Activated T-helper 17 cell treated with anti-CD3 and anti-CD28 coated beads, Interleukin-2, amount 50 U/mL, for 72 hours (primary cell): ENCODE data around the gene MAP2. TPM values are rescaled to one million over a fixed set of nuclear protein-coding genes. Genes with fewer than 3 reads are reported as not detected.
"Not testable (repeated sequence)": the region's sequence is repeated elsewhere in the genome, so short reads cannot be mapped to it uniquely, and the experiment has no call there.

Source experiments
- ATAC-seq: fragments of 150-1000 bp; cut with Tn5 transposase; replicated peaks from 2 replicates; pipeline ENCODE4 v1.10.0; 2021; ENCODE audit warnings: mild to moderate bottlenecking, moderate library complexity
- H3K27ac Mint-ChIP-seq: one replicate; pipeline ENCODE4 v1.8.0; 2022; ENCODE audit warnings: mixed read lengths
- H3K27me3 Mint-ChIP-seq: one replicate; pipeline ENCODE4 v1.8.0; 2022; ENCODE audit warnings: mixed read lengths
- H3K36me3 Mint-ChIP-seq: one replicate; pipeline ENCODE4 v1.8.0; 2022; ENCODE audit warnings: low read depth, mild to moderate bottlenecking, mixed read lengths
- H3K4me1 Mint-ChIP-seq: one replicate; pipeline ENCODE4 v1.8.0; 2022; ENCODE audit warnings: mixed read lengths
- H3K4me3 Mint-ChIP-seq: one replicate; pipeline ENCODE4 v1.8.0; 2022; ENCODE audit warnings: mild to moderate bottlenecking, mixed read lengths
- H3K9me3 Mint-ChIP-seq: one replicate; pipeline ENCODE4 v1.8.0; 2022; ENCODE audit warnings: mixed read lengths
- total RNA-seq, 2 donors: library from RNA; stranded (reverse); gene quantifications; one replicate each; pipeline ENCODE4 v1.2.3, GENCODE V29; 2022

MAP2 gene
- total RNA-seq, 2 donors from 2014 or later = 0.24 to 0.26 TPM

DNA sequence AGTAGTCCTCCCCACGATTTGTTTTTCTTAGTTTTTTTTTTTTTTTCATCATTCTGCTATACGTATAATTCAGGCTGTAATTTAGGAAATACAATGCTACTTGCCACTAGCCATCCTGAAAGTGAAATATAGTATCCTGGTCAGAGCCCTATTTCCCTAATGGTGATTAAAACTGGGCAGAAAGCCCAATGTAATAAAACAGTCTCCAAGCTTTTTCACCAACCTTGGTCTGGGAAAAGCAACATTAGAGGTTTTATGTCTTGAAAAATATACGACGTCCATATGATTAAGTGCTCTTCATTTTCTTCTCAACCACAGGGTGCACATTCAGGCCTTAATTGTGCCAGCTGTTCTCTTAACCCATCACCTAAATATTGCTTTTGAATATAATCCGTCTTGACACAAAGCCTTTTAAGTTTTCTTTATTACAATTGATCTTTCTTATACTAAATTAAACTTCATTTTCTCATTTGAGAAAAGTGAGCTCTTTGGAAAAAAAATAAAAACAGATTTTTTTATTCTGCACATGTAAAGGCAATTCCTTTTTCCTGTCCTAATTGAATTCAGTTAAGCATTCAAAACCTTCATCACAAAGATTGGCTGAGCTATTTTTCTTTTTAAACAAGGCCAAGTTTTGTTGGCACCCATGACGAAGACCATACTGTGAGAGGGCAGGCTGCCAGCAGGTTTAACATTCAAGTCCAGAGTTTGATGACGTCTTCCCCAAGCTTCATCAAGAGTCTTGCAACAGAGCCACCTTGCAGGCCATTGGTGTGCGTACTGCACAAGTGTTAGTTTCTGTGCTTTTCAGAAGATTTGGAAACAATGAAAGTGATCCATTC lies 52.7 kb downstream of the MAP2 start:
- no peaks in the 10 kb centered on the region for H3K4me1 Mint-ChIP-seq
- no peaks in the 10 kb centered on the region for H3K9me3 Mint-ChIP-seq
- H3K27me3 Mint-ChIP-seq = no peaks in the 10 kb centered on the region
- ATAC-seq = no peak
- H3K36me3 Mint-ChIP-seq = no peaks in the 10 kb centered on the region
- H3K27ac Mint-ChIP-seq = no peak overlapping the region
- H3K4me3 Mint-ChIP-seq = no peak overlapping the region

DNA sequence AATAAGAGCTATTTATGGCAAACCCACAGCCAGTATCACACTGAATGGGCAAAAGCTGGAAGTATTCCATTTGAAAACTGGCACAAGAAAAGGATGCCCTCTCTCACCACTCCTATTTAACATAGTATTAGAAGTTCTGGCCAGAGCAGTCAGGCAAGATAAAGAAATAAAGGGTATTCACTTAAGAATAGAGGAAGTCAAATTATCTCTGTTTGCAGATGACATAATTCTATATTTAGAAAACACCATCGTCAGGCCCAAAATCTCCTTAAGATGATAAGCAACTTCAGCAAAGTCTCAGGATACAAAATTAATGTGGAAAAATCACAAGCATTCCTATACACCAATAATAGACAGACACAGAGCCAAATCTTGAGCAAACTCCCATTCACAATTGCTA lies 68.4 kb downstream of the MAP2 start:
- not testable (repeated sequence) for H3K27me3 Mint-ChIP-seq, ATAC-seq, H3K27ac Mint-ChIP-seq, H3K36me3 Mint-ChIP-seq, H3K4me1 Mint-ChIP-seq, H3K4me3 Mint-ChIP-seq
- H3K9me3 Mint-ChIP-seq = peaks cover 15% of the 10 kb centered on the region

DNA sequence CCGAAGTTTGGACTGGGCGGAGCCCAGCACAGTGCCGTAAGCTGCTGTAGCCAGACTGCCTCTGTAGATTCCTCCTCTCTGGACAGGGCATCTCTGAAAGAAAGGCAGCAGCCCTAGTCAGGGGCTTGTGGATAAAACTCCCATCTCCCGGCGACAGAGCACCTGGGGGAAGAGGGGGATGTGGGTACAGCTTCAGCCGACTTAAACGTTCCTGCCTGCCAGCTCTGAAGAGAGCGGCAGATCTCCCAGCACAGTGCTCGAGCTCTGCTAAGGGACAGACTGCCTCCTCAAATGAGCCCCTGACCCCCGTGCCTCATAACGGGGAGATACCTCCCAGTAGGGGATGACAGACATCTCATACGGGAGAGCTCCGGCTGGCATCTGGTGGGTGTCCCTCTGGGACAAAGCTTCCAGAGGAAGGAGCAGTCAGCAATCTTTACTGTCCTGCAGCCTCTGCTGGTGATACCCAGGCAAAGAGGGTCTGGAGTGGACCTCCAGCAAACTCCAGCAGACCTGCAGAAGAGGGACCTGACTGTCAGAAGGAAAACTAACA lies 71.3 kb downstream of the MAP2 start:
- not testable (repeated sequence) for H3K4me3 Mint-ChIP-seq, H3K36me3 Mint-ChIP-seq, ATAC-seq, H3K27ac Mint-ChIP-seq, H3K4me1 Mint-ChIP-seq, H3K27me3 Mint-ChIP-seq
- H3K9me3 Mint-ChIP-seq = peaks cover 15% of the 10 kb centered on the region

DNA sequence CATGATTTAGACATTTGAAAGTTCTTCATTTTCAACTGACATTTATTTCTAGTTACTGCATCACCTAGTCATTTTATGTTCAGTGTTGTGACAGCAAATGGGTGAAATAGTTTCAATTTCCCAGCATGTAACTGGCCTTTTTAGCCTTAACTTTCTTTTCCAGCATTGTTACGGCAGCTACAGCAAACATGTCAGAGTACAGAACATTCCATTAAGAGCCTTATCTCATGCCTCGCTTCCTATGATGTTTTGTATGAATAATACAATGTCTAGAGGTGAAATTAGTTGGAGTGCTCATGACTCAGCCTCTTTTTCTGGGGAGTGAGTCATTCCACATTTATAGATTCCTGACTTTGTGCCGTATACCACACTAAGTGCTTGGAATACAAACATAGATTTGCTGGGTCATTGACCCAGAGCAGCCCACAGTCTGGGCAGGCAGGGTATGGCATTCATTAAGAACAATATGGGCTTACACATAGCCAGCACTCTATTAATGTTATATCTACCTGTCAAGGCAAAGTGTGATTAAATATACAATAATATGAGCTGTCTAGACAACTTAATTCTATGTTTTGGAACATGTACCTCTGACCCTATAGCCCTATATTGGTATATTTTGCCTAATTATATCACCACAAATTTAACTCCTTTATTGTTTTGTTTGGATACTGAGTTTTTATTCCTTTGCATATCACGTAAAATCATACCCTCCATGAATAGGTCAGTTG lies 72.2 kb downstream of the MAP2 start:
- Mint-ChIP-seq H3K4me3 (no peak overlapping the region), H3K36me3 (no peaks in the 10 kb centered on the region), H3K27ac (no peak overlapping the region), H3K9me3 (peaks cover 10% of the 10 kb centered on the region), H3K4me1 (no peaks in the 10 kb centered on the region), H3K27me3 (no peaks in the 10 kb centered on the region)
- ATAC-seq = no peak

DNA sequence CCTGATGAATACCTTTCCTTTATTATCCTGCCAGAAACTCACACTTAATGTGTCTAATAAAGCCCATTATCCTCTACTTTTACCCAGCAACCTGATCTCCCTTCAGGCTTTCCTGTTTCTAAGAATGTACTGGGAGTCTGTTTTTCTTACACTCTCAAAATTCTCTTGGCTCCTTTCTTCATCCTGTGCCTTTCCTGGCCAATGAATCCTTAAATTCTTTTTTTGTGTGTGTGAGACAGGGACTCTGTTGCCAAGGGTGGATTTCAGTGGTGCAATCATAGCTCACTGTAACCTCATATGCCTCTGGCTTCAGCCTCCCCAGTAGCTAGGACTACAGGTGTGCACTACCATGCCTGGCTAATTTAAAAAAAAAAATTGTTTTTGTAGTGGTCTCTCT lies 72.7 kb downstream of the MAP2 start:
- H3K4me3 Mint-ChIP-seq = no peak overlapping the region
- no peaks in the 10 kb centered on the region for H3K4me1 Mint-ChIP-seq
- ATAC-seq = no peak
- H3K36me3 Mint-ChIP-seq = no peaks in the 10 kb centered on the region
- H3K9me3 Mint-ChIP-seq = peaks cover 7% of the 10 kb centered on the region
- H3K27me3 Mint-ChIP-seq = no peaks in the 10 kb centered on the region
- no peak overlapping the region for H3K27ac Mint-ChIP-seq

GRCh38 chr2:209498614-209499013 lies 74.8 kb downstream of the MAP2 start:
- Mint-ChIP-seq H3K4me3 (no peak overlapping the region), H3K9me3 (peaks cover 7% of the 10 kb centered on the region), H3K4me1 (no peaks in the 10 kb centered on the region), H3K36me3 (no peaks in the 10 kb centered on the region), H3K27me3 (no peaks in the 10 kb centered on the region), H3K27ac (no peak overlapping the region)
- no peak for ATAC-seq

- no peak for ATAC-seq
- Mint-ChIP-seq H3K9me3 (peaks cover 7% of the 10 kb centered on the region), H3K27ac (no peak overlapping the region), H3K27me3 (no peaks in the 10 kb centered on the region), H3K4me1 (no peaks in the 10 kb centered on the region), H3K36me3 (no peaks in the 10 kb centered on the region), H3K4me3 (no peak overlapping the region)
Measured at GRCh38 chr2:209499069-209499468, 75.2 kb downstream of the MAP2 start.

DNA sequence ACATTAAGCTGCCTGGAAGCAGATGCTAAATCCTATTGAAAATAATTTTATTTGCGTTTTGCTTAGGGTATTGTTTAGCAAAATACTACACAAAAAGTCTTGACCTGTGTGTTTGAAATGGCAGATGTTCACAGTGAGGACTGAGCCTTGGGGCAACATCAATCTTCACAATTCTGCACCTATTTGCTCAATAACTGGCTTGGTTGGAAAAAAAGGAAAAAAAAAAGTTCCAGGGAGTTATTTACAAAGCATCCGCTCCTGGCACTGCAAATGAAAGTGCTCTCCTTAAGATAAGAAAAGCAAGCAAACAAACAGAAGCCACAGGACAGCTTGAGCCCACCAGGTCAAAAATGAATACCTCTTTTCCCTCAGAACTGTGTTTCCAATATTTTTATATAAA lies 77.7 kb downstream of the MAP2 start:
- Mint-ChIP-seq H3K4me3 (no peak overlapping the region), H3K4me1 (no peaks in the 10 kb centered on the region), H3K27ac (no peak overlapping the region), H3K9me3 (peaks cover 7% of the 10 kb centered on the region), H3K27me3 (no peaks in the 10 kb centered on the region), H3K36me3 (no peaks in the 10 kb centered on the region)
- ATAC-seq = no peak

DNA sequence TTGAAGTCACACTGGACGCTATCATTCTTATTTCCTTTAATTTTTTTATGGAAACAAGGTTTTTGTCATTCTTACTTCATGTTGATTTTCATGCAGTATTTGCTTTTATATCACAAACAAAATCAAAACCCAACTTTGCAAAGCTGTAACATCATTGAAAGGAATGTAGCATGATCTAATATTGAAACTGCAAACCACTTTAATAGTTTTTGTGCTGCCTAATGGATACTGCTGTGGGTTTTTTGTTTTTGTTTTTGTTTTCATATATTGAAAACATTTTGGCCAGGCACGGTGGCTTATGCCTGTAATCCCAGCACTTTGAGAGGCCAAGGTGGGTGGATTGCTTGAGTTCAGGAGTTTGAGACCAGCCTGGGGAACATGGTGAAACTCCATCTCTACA lies 81.6 kb downstream of the MAP2 start:
- Mint-ChIP-seq H3K36me3 (no peaks in the 10 kb centered on the region), H3K4me1 (no peaks in the 10 kb centered on the region), H3K27ac (no peak overlapping the region), H3K27me3 (no peaks in the 10 kb centered on the region), H3K9me3 (no peaks in the 10 kb centered on the region), H3K4me3 (no peak overlapping the region)
- ATAC-seq = no peak

DNA sequence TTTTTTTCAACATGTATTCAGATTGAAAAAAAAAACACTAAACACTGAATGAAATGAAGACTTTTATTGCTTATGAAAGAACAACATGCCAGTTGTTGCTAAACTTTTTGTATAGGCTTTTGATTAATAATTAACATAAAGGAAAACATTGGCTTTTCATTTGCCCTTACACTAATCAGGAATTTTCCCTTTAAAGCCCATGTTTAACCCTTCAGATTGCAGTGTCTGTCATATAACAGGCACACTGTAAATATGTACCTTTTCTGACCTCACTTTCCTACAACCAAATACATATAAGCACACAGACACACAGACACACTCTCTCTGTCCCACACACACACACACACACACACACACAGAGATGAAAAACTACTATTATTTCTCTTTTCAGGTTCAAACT lies 84.4 kb downstream of the MAP2 start:
- Mint-ChIP-seq H3K36me3 (no peaks in the 10 kb centered on the region), H3K4me3 (no peak overlapping the region), H3K27me3 (no peaks in the 10 kb centered on the region), H3K4me1 (no peaks in the 10 kb centered on the region), H3K27ac (no peak overlapping the region), H3K9me3 (no peaks in the 10 kb centered on the region)
- ATAC-seq = no peak

DNA sequence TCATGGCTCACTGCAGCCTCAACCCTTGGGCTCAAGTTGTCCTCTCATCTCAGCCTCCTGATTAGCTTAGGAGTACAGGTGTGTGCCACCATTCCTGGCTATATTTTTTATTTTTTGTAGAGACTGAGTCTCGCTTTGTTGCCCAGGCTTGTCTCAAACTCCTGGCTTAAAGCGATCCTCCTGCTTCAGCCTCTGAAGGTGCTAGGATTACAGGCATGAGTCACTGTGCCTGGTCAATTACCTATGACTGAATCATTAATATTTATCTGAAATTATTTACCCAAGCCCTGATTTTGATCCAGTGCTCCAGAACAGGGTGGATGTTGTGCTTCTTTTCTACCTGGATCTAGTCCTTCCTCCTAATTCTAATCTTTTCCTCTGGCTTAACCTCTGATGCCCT lies 87.8 kb downstream of the MAP2 start:
- no peak overlapping the region for H3K4me3 Mint-ChIP-seq
- no peaks in the 10 kb centered on the region for H3K36me3 Mint-ChIP-seq
- no peak overlapping the region for H3K27ac Mint-ChIP-seq
- H3K9me3 Mint-ChIP-seq = no peaks in the 10 kb centered on the region
- ATAC-seq = no peak
- H3K4me1 Mint-ChIP-seq = no peaks in the 10 kb centered on the region
- no peaks in the 10 kb centered on the region for H3K27me3 Mint-ChIP-seq

GRCh38 chr2:209512971-209513370 lies 89.1 kb downstream of the MAP2 start:
- Mint-ChIP-seq H3K36me3 (no peaks in the 10 kb centered on the region), H3K9me3 (peaks cover 3% of the 10 kb centered on the region), H3K4me3 (no peak overlapping the region), H3K27ac (no peak overlapping the region), H3K27me3 (no peaks in the 10 kb centered on the region), H3K4me1 (no peaks in the 10 kb centered on the region)
- no peak for ATAC-seq

- Mint-ChIP-seq H3K9me3 (peaks cover 3% of the 10 kb centered on the region), H3K27ac (no peak overlapping the region), H3K4me3 (no peak overlapping the region), H3K4me1 (no peaks in the 10 kb centered on the region), H3K36me3 (no peaks in the 10 kb centered on the region), H3K27me3 (no peaks in the 10 kb centered on the region)
- no peak for ATAC-seq
Measured at GRCh38 chr2:209517436-209517835, 93.6 kb downstream of the MAP2 start.

DNA sequence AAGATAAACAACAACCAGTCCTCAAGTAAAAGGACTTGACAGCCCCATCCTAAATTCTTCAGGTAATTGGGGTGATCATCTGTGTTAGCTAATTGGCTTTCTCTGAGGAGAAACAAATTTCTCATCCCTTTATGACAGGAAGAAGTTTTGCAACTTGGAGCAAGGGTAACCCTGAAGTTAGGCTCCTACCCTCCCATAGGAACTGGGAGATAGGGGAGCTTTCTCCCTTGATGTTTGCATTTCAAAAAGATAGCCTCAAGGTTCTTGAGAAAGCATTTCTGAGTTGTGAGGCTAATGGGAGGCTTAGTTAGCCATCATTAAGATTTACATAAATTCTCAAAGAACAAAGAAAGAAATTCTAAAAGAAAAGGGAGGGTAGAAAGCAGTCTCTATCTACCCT lies 95.4 kb downstream of the MAP2 start:
- Mint-ChIP-seq H3K27me3 (no peaks in the 10 kb centered on the region), H3K4me3 (no peak overlapping the region), H3K9me3 (peaks cover 3% of the 10 kb centered on the region), H3K36me3 (no peaks in the 10 kb centered on the region), H3K27ac (no peak overlapping the region), H3K4me1 (no peaks in the 10 kb centered on the region)
- no peak for ATAC-seq

GRCh38 chr2:209519906-209520305 lies 96.1 kb downstream of the MAP2 start:
- Mint-ChIP-seq H3K4me3 (no peak overlapping the region), H3K36me3 (no peaks in the 10 kb centered on the region), H3K27me3 (no peaks in the 10 kb centered on the region), H3K27ac (no peak overlapping the region), H3K4me1 (no peaks in the 10 kb centered on the region), H3K9me3 (peaks cover 3% of the 10 kb centered on the region)
- ATAC-seq = no peak
